HepG2 (cell line): Measurements from ENCODE around the gene TAPBP. TPM values are rescaled to one million over a fixed set of nuclear protein-coding genes. Genes with fewer than 3 reads are reported as not detected.

Experiments
- ELK4 ChIP-seq: sonication (generic); formaldehyde crosslinking; IDR thresholded peaks from 2 replicates; pipeline ENCODE4 v1.9.0; 2021; ENCODE audit warnings: missing genetic modification reagents, borderline replicate concordance
- FOXC1 ChIP-seq: sonication (generic); formaldehyde crosslinking; IDR thresholded peaks from 2 replicates; pipeline ENCODE4 v1.8.0; 2022; ENCODE audit warnings: mild to moderate bottlenecking, missing genetic modification reagents, borderline replicate concordance
- GATA4 ChIP-seq: sonication (generic); IDR thresholded peaks from 2 replicates; pipeline ENCODE4 v1.6.1; 2016; ENCODE audit warnings: antibody characterized with exemption, low read depth, borderline replicate concordance
- HNF4G ChIP-seq, 2 experiments: sonication (generic) in 1 of 2; formaldehyde crosslinking in 1 of 2; IDR thresholded peaks; 2 replicates each; pipeline versions ENCODE4 v1.4.0 to v1.6.1; 2011 to 2020; ENCODE audit warnings: borderline replicate concordance in 2 of 2, low read depth in 2 of 2, mild to moderate bottlenecking in 2 of 2, low read length in 1 of 2, missing genetic modification reagents in 1 of 2, moderate library complexity in 1 of 2
- MXD1 ChIP-seq: sonication (generic); formaldehyde crosslinking; IDR thresholded peaks from 2 replicates; pipeline ENCODE4 v1.4.0; 2020; ENCODE audit warnings: mild to moderate bottlenecking, missing genetic modification reagents
- NAIF1 ChIP-seq: sonication (generic); formaldehyde crosslinking; IDR thresholded peaks from 2 replicates; pipeline ENCODE4 v1.5.0; 2020; ENCODE audit warnings: mild to moderate bottlenecking, missing genetic modification reagents, borderline replicate concordance
- PRPF4 ChIP-seq: fragments of 200-400 bp; formaldehyde crosslinking; IDR thresholded peaks from 2 replicates; pipeline ENCODE4 v1.6.1; 2016; ENCODE audit warnings: low read length, low read depth; ENCODE audit not compliant: poor library complexity, severe bottlenecking
- SATB2 ChIP-seq: sonication (generic); formaldehyde crosslinking; IDR thresholded peaks from 2 replicates; pipeline ENCODE4 v1.5.0; 2020; ENCODE audit warnings: missing genetic modification reagents
- SMYD3 ChIP-seq: sonication (generic); formaldehyde crosslinking; IDR thresholded peaks from 2 replicates; pipeline ENCODE4 v1.8.1; 2023; ENCODE audit warnings: mild to moderate bottlenecking, missing genetic modification reagents
- ZBTB7A ChIP-seq: sonication (generic); formaldehyde crosslinking; IDR thresholded peaks from 2 replicates; pipeline ENCODE4 v1.8.0; 2022; ENCODE audit warnings: mild to moderate bottlenecking, missing genetic modification reagents
- ZNF224 ChIP-seq: sonication (generic); formaldehyde crosslinking; IDR thresholded peaks from 2 replicates; pipeline ENCODE4 v1.5.0; 2020; ENCODE audit warnings: mild to moderate bottlenecking, missing genetic modification reagents
- ZNF484 ChIP-seq: sonication (generic); formaldehyde crosslinking; IDR thresholded peaks from 2 replicates; pipeline ENCODE4 v1.5.1; 2020; ENCODE audit warnings: mild to moderate bottlenecking, low read depth, missing genetic modification reagents, borderline replicate concordance
- ZSCAN12 ChIP-seq: sonication (generic); formaldehyde crosslinking; IDR thresholded peaks from 2 replicates; pipeline ENCODE4 v1.9.0; 2021; ENCODE audit warnings: mild to moderate bottlenecking, missing genetic modification reagents
- polyA plus RNA-seq, 8 experiments: library from polyadenylated mRNA; depleted of rRNA in 3 of 8; stranded (reverse) in 7 of 8; unstranded in 1 of 8; fragments of >200 nt; fragmentation: Illumina TruSeq in 4 of 8; extraction: Trizol in 4 of 8; gene quantifications; 2 replicates each; pipeline versions ENCODE4 v1.2.1 to v1.2.3, GENCODE V29; 2011 to 2016; ENCODE audit warnings: low read depth in 4 of 8, missing spikeins in 1 of 8, mixed read lengths in 1 of 8; ENCODE audit not compliant: insufficient read depth in 1 of 8
- total RNA-seq, 5 experiments: library from RNA; depleted of rRNA; stranded (reverse); fragments of >200 nt; fragmentation: Illumina TruSeq; extraction: Trizol; gene quantifications; 2 replicates each; pipeline ENCODE4 v1.2.3, GENCODE V29; 2016; ENCODE audit warnings: low read depth in 1 of 5
- TF ChIP-seq, protein P1 (sequence below): sonication (generic); formaldehyde crosslinking; IDR thresholded peaks from 2 replicates; pipeline ENCODE4 v1.5.0; 2020; ENCODE audit warnings: mild to moderate bottlenecking, missing genetic modification reagents, borderline replicate concordance
- TF ChIP-seq, protein P2 (sequence below): sonication (generic); formaldehyde crosslinking; IDR thresholded peaks from 2 replicates; pipeline ENCODE4 v1.8.0; 2022; ENCODE audit warnings: mild to moderate bottlenecking, missing genetic modification reagents, borderline replicate concordance
- TF ChIP-seq, protein P3 (sequence below): sonication (generic); formaldehyde crosslinking; IDR thresholded peaks from 2 replicates; pipeline ENCODE4 v1.5.1; 2020; ENCODE audit warnings: mild to moderate bottlenecking, missing genetic modification reagents, borderline replicate concordance

Gene TAPBP
- total and polyA plus RNA-seq, 2 of the 13 experiments (the other 11 are each of a cell fraction or from before 2014, with no cell fraction given): 27.4 to 32.3 TPM

- TF ChIP-seq ELK4 (CRISPR knock-in tag) (no peak; the same call in 1 of the 2 replicates), ZNF224 (peak; percentile 89), NAIF1 (no peak; the same call in 1 of the 2 replicates), FOXC1 (CRISPR knock-in tag) (peak; percentile 89; the same call in 1 of the 2 replicates), SMYD3 (peak; percentile 89), GATA4 (peak; percentile 77), SATB2 (peak; percentile 10), ZSCAN12 (CRISPR knock-in tag) (peak; percentile 52; the same call in 1 of the 2 replicates), MXD1 (CRISPR knock-in tag) (peak; percentile 88), HNF4G (IDR thresholded peaks at IDR 0.05; ENCODE audit: borderline replicate concordance, low read depth, low read length) (peak; percentile 41; the same call in 1 of the 2 replicates), HNF4G (CRISPR knock-in tag; IDR thresholded peaks at IDR 0.05; ENCODE audit: borderline replicate concordance, low read depth) (no peak; the same call in 1 of the 2 replicates), PRPF4 (no peak), ZBTB7A (CRISPR knock-in tag) (no peak; the same call in 1 of the 2 replicates), ZNF484 (CRISPR knock-in tag) (no peak)
- TF ChIP-seq, protein P1, sequence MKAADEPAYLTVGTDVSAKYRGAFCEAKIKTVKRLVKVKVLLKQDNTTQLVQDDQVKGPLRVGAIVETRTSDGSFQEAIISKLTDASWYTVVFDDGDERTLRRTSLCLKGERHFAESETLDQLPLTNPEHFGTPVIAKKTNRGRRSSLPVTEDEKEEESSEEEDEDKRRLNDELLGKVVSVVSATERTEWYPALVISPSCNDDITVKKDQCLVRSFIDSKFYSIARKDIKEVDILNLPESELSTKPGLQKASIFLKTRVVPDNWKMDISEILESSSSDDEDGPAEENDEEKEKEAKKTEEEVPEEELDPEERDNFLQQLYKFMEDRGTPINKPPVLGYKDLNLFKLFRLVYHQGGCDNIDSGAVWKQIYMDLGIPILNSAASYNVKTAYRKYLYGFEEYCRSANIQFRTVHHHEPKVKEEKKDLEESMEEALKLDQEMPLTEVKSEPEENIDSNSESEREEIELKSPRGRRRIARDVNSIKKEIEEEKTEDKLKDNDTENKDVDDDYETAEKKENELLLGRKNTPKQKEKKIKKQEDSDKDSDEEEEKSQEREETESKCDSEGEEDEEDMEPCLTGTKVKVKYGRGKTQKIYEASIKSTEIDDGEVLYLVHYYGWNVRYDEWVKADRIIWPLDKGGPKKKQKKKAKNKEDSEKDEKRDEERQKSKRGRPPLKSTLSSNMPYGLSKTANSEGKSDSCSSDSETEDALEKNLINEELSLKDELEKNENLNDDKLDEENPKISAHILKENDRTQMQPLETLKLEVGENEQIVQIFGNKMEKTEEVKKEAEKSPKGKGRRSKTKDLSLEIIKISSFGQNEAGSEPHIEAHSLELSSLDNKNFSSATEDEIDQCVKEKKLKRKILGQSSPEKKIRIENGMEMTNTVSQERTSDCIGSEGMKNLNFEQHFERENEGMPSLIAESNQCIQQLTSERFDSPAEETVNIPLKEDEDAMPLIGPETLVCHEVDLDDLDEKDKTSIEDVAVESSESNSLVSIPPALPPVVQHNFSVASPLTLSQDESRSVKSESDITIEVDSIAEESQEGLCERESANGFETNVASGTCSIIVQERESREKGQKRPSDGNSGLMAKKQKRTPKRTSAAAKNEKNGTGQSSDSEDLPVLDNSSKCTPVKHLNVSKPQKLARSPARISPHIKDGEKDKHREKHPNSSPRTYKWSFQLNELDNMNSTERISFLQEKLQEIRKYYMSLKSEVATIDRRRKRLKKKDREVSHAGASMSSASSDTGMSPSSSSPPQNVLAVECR (CRISPR knock-in tag): peak; percentile 98
- TF ChIP-seq, protein P2, sequence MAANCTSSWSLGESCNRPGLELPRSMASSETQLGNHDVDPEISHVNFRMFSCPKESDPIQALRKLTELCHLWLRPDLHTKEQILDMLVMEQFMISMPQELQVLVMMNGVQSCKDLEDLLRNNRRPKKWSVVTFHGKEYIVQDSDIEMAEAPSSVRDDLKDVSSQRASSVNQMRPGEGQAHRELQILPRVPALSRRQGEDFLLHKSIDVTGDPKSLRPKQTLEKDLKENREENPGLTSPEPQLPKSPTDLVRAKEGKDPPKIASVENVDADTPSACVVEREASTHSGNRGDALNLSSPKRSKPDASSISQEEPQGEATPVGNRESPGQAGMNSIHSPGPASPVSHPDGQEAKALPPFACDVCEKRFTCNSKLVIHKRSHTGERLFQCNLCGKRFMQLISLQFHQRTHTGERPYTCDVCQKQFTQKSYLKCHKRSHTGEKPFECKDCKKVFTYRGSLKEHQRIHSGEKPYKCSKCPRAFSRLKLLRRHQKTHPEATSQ (CRISPR knock-in tag): peak; percentile 85
- TF ChIP-seq, protein P3, sequence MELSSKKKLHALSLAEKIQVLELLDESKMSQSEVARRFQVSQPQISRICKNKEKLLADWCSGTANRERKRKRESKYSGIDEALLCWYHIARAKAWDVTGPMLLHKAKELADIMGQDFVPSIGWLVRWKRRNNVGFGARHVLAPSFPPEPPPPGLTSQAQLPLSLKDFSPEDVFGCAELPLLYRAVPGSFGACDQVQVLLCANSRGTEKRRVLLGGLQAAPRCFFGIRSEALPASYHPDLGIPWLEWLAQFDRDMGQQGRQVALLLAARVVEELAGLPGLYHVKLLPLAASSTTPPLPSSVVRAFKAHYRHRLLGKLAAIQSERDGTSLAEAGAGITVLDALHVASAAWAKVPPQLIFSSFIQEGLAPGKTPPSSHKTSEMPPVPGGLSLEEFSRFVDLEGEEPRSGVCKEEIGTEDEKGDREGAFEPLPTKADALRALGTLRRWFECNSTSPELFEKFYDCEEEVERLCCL (CRISPR knock-in tag): peak; percentile 91
These were observed 42.2 kb downstream of the TAPBP start, which contains the start of the genes RPS18 and VPS52 (continued) for GRCh38 chr6:33271468-33272274.
